Amniotic stem cell (primary cell): ENCODE data around the gene OPCML.

Experiments
- DNase-seq: peaks from one replicate; lab custom pipeline; 2025; lab: John Stamatoyannopoulos, UW

OPCML gene

GRCh38 chr11:132792341-132793140 is 739.8 kb downstream of the OPCML start:
- DNase-seq, result no peak

DNA sequence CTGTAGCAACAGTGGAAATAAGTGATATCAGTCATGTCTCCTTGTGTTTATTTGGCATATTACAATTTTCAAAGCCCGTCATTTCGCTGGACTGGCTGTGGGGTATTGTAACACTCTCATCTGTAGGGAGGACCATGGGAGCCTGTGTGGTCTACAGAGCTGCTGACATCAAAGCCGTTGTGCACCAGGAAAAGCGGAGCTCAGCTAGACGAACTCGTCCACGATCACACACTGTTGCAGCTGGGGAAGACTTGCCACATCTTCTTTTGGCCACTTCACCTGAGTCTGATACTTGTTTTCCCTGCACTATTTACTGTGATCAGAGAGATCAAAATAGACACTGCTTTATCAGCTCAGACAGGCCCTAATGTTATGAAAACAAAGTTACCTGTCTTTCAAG is 741.3 kb downstream of the OPCML start:
- DNase-seq, result no peak

DNA sequence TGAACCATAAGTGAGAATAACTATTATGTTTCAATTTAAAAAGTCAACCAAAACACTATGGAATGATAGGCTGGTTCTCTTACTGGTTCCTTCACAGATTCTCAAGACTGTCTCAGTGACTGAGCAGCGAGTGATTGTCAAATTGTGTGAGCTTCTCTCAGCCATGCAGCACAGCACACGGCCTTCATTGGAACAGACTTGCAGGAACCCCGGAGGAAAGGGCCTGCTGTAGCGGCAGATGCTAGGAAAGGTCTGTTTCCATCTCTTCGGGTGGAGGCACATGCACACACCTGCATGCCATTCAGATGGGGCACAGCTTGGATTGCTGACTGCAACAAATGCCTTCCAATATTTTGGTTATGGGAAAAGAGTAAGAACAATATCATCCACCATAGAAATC is 741.8 kb downstream of the OPCML start:
- DNase-seq, result no peak

GRCh38 chr11:132788816-132789325 is 743.4 kb downstream of the OPCML start:
- DNase-seq, result no peak

- no peak for DNase-seq
These were observed 746.4 kb downstream of the OPCML start for GRCh38 chr11:132785878-132786277.

- no peak for DNase-seq
These were observed 747.9 kb downstream of the OPCML start for GRCh38 chr11:132784441-132784840.

DNA sequence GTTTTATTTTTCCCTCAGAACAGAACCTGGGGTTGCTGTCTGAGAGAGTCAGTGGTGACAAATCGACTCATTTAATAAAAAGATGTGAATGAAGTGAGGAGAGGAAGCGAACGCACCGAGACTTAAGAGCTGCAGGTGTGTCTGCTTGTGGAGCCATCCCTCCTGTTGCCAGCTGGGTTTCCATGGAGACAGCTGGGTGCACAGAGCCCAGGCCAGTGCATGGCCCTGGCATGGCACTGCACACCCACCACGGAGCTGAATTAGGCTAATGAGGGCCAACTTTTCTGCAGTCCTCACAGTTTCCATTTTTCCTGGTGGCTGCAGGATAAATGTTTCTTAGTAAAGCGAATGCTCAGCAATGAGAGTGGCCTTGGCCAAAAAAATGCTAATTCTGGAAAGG is 750.2 kb downstream of the OPCML start:
- no peak for DNase-seq

- no peak for DNase-seq
These were observed 752.3 kb downstream of the OPCML start for GRCh38 chr11:132780046-132780445.

- DNase-seq, result no peak
These were observed 752.8 kb downstream of the OPCML start for GRCh38 chr11:132779497-132779896.

GRCh38 chr11:132777067-132777975 is 755.0 kb downstream of the OPCML start:
- no peak for DNase-seq

DNA sequence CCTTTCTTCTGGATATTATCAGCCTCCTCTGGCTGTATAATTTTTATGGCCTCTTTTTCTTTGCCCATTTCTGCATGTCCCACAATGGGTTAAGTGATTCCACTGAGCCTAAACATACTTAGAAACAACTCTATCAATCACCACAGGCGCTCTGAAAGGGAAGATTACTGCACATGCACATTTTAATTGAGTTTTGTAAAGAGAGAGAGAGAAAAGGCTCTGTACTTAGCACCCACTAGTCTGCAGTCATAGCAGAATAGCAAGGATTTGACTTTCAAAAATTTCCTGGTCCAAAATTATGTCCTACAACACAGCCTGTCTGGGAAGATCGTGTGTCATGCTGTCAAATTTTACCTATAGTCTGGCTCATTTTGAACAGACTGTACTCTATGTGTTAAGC is 758.5 kb downstream of the OPCML start:
- no peak for DNase-seq

GRCh38 chr11:132772703-132773545 is 759.4 kb downstream of the OPCML start:
- no peak for DNase-seq

- no peak for DNase-seq
These were observed 760.6 kb downstream of the OPCML start for GRCh38 chr11:132771746-132772145.

DNA sequence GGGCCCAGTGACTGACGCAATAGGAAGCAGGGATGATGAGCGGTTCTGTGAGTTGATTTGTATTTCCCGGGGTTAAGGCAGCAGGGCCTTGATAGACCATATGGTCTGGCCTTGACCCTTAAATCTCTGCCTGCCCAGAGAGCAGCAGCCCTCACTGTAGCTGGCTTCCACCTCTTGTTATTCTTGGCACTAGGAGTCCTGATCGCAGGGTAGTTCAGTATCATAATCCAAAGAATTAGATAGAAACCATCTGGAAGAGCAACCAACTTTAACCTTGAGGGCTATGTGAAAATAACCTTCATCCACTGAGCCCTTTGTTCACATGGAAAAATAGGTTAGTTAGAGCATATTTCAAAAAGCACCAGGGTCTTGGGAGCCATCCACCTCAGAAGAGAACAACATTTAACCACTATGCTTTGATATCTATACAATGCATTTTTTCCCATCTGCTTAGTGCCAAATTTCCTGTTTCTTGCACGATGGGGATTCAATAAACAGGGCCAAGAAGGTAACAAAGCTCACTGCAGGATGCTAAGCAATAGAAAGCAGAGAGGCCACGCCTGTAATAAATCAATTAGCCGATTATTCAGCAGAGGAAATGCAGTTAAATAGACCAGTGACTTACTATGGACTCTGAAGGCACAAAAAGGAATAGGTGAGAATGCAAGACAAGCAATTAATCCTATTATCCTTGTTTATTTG is 761.3 kb downstream of the OPCML start:
- no peak for DNase-seq

DNA sequence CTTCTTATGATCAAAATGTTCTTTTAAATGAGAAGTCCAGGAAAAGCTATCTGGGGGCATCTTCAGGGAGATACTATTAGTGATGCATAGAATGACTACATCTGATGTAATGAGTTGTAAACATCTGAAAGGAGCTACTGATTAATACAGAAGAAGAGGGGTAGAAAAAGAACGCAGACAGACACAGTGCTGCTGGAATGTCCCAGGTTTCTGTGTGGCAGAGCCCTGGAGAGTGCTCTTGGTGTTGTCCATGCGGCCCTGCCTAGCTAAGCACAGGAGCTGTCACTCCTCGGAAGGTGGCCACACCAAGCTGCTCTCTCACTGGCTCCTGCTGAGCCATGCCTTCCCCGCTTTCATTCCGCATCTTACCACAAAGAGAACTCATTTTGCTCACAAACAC is 768.8 kb downstream of the OPCML start:
- DNase-seq, result no peak

GRCh38 chr11:132755934-132756333 is 776.4 kb downstream of the OPCML start:
- DNase-seq, result no peak

DNA sequence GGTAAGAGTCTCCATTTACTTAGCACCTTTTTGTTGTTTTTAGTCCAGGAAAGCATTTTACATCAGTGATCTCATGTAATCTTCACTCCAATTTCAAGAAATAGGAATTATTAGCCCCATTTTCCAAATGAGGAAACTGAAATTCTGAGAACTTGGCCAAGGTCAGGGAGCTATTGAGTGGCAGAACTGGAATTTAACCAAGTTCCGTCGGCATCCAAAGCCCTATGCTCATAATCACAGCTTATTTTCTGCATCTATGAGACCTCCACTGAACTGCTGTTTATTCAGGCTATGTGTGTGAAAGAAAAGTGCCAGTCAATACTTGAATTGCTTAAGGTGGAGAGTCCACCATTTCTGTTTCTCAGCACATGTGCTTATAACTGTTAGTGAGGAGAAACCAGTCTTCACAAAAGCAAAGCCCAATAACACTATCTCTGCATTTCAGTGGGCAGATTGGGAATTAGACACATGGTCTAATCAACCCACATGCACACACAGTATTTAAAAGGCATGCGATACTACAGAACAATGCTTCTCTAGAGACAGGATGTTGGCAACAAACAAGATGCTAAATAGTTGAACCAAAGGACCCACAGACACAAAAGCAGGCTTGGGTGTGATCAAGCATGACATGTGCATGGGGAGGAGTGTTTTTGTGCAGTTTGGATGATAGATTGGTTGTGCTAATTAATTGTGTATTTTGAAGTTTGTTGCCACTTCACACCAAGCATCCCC is 780.6 kb downstream of the OPCML start:
- no peak for DNase-seq

DNA sequence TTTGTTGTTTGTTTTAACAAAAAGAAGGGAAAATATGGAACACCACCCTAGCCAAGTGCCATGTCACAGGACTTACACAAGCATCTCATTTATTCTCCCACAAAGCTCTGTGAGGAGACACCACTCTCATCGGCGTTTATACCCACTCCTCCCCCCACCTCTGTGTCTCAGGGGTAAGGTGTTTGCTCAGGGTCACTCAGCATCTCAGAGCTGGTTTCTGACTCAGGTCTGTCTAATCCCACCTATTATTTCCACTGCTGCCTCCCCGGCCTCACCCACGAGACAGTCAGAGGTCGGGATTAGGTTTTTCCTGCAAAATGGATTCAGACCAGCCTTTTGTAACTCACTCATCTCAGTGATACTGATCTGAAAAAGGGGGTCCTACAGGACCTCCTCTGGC is 786.0 kb downstream of the OPCML start:
- DNase-seq, result no peak

- no peak for DNase-seq
These were observed 787.0 kb downstream of the OPCML start for GRCh38 chr11:132745306-132745705.

GRCh38 chr11:132744771-132745170 is 787.5 kb downstream of the OPCML start:
- DNase-seq, result no peak

DNA sequence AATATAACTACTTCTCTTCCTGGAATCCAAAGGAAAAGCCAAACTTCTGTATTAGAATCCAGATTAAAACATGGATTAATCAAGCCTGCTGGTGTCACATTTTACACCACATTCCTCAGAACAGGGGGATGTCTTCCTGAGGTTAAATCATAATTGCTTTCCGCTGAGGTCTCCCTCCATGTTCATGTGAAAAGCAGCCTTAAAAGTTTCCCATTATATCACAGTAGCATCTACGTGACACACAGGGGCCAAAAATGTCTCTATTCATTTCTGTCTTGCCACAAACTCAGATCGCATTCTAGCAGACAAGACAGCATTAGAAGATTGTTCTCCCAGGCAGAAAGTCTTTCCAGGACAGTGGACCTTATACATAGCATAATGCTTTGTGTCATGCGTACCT is 788.7 kb downstream of the OPCML start:
- DNase-seq, result no peak
